ENCODE results near the gene UBAC2.

DNA sequence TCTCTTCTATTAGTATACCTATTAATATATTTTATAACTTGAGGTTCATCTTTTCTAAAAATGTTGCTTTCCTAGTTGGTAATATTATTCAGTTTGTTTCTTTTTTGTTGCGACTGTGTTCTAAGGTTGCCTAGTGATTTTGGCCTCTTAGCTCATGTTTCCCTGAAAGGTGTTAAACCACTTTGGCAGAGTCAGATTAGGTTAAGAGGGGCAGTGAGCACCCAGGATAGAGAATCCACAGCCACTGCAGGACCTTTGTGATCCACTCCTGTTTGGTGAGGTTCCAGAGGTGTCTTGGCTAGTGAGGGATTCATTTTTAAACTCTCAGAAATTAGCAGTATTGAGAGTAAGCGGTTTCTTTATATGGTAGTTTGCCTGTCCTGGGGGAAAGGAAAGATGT lies 72.5 kb downstream of the UBAC2 start:
- TF ChIP-seq, protein P1, sequence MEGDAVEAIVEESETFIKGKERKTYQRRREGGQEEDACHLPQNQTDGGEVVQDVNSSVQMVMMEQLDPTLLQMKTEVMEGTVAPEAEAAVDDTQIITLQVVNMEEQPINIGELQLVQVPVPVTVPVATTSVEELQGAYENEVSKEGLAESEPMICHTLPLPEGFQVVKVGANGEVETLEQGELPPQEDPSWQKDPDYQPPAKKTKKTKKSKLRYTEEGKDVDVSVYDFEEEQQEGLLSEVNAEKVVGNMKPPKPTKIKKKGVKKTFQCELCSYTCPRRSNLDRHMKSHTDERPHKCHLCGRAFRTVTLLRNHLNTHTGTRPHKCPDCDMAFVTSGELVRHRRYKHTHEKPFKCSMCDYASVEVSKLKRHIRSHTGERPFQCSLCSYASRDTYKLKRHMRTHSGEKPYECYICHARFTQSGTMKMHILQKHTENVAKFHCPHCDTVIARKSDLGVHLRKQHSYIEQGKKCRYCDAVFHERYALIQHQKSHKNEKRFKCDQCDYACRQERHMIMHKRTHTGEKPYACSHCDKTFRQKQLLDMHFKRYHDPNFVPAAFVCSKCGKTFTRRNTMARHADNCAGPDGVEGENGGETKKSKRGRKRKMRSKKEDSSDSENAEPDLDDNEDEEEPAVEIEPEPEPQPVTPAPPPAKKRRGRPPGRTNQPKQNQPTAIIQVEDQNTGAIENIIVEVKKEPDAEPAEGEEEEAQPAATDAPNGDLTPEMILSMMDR (IDR thresholded peaks at IDR 0.05) = no peak
- TF ChIP-seq POLR2A (IDR thresholded peaks at IDR 0.05) = no peak

Data from heart left ventricle (tissue), 13 donors.